NCI-H1930 (cell line): ENCODE data around the gene MCAT.
"Not testable (repeated sequence)": the region's sequence is repeated elsewhere in the genome, so short reads cannot be mapped to it uniquely, and the experiment has no call there.

Source experiments
- DNase-seq, 2 experiments: peaks; one replicate each; lab custom pipeline; 2025; lab: John Stamatoyannopoulos, UW

MCAT gene

DNA sequence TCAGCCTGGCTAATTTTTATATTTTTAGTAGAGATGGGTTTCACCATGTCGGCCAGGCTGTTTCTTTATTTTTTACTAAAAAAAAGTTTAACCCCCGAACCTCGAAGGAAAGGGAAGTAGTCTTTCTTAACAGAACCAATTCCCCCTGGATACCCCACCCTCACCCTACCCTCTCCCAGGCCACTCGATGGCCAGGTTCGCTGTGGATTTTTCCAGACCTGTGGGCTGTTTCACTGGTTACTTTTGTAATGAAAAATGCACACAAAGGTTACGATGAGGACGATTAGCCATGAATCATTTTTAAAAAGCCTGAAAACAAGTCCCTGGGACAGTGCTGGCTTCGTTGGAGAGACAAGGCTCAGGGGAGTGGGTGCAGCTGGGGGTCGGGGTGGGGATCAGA is 10.7 kb upstream of the MCAT start:
- no peak for DNase-seq

DNA sequence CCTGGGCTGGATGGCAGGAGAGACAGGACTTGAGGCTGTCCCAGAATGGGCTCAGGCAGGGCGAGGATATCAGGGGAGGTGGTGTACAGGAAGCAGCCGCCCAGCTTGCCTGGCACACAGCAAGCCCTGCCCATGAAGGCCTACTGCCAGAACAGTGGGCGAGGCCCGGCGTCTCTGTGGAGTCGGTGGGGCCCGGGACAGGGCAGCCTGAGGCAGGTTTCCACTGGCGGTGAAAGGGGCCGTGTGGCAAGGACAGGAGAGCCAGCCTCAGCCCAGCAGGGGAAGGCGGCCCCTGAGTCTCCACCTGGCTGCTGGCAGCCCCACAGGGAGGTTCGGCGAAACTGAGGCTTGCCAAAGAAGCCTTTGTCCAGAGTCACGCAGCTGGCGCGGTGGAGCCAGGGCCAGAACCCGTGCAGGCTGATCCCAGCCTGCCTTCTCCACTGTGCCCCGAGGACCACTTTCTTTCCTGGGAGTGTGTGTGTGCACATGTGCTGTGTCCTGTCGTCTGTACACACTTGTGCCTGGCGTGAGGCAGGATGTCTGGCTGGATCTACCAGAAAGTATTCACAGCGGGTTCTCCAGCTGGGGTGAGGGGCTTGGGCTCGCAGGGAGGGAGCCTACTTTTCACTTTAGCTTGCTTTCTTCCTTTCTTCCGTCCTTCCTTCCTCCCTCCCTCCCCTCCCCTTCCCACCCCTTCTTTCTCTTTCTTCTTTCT is 9.3 kb upstream of the MCAT start:
- DNase-seq, result no peak

DNA sequence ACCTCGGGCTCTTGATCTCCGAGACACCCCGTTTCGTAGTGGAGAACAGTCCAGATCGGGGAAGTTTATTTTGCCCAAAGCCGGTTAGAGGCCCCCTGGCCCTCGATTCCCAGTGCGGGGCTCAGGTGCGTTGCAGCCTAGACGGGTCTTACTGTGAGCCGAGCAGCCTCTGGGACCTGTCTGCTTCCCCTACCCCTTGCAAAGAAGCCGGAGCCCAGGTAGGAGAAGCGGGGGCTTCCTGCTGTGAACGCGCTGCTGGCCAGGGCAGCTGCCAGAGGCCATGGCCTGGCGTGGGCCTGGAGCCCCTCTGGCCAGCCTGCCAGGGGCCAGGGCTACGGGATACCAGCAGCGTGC is 8.8 kb upstream of the MCAT start:
- DNase-seq, result no peak

- DNase-seq, result peak in 1 of 2 experiments; percentile 11
Measured at GRCh38 chr22:43151251-43152002, 8.2 kb upstream of the MCAT start, which contains the start of gene TSPO. TSPO (plus strand) TSS chr22:43151559; CDS start chr22:43159239, 7,680 bp downstream.

DNA sequence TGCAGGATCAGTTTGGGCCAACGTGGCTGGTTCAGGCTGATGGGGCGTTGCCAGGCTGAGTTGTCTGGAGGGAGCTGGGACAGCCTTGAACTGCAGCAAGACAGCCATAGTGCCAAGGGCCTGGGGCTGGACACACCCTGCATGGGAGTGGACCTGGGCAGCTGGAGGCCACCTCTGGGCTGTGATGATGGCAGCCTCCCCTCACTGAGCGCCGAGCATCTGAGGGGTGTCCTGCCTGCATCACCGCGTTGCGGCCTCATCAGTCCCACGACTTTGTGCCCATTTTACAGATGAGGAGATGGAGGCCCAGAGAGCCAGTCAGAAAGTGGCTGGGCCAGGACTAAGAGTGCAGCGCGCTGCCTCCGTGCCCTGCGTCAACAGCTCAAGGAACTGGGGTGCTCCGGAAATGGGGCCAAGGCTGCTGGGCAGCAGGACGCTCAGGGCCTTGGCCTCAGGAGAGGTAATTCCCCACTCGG is 7.6 kb upstream of the MCAT start:
- DNase-seq, result no peak

GRCh38 chr22:43148581-43148980 is 5.4 kb upstream of the MCAT start:
- no peak for DNase-seq

GRCh38 chr22:43147821-43148220 is 4.6 kb upstream of the MCAT start:
- DNase-seq, result no peak

DNA sequence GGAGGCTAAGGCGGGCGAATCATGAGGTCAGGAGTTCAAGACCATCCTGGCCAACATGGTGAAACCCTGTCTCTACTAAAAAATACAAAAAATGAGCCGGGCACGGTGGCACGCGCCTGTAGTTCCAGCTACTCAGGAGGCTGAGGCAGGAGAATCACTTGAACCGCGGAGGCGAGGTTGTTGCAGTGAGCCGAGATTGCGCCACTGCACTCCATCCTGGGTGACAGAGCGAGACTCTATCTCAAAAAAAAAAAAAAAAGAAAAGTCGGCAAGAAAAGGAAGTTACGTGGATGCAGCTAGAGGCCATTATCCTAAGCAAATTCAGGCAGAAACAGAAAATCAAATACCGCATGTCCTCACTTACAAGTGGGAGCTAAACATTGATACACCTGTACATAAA is 3.1 kb upstream of the MCAT start:
- DNase-seq, result not testable (repeated sequence)

DNA sequence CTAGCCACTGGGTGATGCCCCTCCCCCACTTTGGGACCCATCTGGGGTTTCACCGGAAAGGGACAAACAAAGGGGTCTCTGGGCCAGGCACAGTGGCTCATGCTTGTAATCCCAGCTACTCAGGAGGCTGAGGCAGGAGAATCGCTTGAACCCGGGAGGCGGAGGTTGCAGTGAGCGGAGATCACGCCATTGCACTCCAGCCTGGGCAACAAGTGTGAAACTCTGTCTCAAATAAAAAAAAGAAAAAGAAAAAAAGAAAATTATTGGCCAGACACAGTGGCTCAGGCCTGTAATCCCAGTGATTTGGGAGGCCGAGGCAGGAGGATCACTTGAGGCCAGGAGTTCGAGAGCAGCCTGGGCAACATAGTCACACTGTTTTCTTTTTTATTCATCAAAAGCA is 2.2 kb upstream of the MCAT start:
- DNase-seq, result not testable (repeated sequence)

DNA sequence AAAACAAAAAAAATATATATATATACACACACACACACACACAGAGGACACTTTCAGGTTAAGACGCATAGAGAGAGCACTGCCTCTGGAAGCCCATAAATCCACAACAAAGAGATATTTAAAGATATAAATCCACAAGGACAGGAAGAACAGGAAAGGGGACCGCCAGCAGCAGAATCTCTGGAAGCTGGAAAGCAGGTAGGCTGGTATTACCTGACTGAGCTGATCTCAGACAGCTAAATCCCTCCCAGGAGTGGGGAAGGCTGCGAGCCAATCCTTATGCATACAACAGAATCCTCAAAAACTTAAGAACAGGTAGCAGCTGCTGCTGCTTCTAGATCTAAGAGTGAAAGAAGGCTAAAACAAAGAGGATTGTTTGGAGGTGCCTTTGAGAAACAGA is 1.8 kb upstream of the MCAT start:
- DNase-seq, result no peak

- DNase-seq, result no peak
Measured at GRCh38 chr22:43136801-43137200, 6.4 kb downstream of the MCAT start.

DNA sequence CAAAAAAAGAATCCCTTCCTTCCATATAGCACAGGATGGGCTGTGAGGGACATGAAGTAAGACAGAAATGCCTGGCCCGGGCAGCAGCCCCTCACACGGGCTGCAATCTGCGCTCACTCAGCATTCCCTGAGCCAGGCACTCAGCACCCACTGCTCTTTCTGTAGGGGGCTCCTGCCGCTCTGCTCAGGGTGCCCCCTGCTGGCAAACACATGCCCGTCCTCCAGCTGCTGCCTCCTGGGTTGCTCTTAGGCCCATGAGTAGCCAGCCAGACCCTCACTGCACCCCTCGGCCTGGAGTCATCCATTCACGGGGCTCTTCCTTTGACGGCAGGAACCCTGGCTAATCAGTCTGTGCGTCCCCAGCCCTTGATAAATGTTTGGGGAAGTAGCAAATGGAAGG is 6.9 kb downstream of the MCAT start:
- DNase-seq, result no peak

GRCh38 chr22:43135565-43135964 is 7.6 kb downstream of the MCAT start:
- no peak for DNase-seq

GRCh38 chr22:43134553-43134952 is 8.6 kb downstream of the MCAT start:
- no peak for DNase-seq

DNA sequence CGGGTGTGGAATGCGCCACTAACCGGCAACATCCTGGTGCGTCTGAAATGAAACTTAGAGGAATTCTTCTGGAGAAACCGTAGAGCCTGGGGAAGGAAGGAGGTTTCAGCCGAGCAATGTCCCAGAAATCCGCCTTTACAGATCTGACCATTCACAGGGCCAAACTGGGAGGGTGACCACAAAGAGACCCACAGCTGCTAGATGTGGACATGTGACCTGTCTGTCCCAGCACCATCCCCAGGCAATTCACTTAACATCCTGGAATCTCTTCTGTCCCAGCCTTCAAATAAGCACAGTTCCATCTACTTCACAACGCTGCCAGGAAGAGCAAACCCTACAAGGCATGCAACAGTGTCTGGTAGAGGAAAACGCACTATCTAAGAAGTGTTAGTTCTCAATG is 9.8 kb downstream of the MCAT start:
- no peak for DNase-seq

GRCh38 chr22:43131773-43132501 is 11.3 kb downstream of the MCAT start:
- no peak for DNase-seq

DNA sequence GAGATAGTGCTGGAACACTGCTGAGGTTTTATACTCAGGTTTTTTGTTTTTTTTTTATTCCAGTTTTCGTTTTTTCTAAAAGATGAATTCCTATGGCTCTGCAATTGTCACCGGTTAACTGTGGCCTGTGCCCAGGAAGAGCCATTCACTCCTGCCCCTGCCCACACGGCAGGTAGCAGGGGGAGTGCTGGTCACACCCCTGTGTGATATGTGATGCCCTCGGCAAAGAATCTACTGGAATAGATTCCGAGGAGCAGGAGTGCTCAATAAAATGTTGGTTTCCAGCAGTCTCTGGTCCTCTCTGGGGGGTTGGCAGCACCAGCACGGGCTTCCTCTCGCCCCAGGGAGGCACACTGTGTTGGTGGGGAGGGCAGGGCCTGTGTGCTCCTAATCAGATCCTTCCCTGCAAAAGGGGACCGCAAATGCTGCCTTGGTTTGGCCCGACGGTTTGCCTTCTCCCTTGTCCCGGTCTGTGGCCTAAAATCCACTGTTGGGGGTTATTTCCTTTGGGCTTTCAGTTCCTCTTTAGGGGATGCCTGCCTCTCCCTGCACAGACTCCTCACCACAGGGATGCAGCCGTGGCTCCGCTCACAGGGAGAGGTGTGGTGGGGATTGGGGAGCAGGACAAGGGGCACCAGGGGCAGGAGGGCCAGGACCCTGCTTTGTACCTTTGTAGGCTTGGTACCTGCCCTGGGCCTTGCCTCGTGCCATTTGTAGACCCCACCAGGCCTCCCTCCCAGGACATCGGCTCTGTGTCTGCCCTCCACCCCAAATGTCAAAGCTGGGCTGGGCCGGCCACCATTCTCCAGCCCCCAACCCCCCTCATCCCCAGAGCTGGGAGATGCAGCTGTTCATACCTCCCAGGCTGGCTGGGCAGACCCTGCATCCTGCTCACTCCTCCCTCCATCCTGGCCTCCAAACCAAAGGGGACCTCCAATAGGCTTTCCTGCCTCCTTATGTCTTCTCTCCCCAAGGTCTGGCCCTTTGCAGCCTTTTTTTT is 13.5 kb downstream of the MCAT start:
- no peak for DNase-seq

- peak; percentile 32 to 37 for DNase-seq
Measured at GRCh38 chr22:43128928-43129424, 14.2 kb downstream of the MCAT start.

GRCh38 chr22:43128116-43128515 is 15.1 kb downstream of the MCAT start:
- no peak for DNase-seq

DNA sequence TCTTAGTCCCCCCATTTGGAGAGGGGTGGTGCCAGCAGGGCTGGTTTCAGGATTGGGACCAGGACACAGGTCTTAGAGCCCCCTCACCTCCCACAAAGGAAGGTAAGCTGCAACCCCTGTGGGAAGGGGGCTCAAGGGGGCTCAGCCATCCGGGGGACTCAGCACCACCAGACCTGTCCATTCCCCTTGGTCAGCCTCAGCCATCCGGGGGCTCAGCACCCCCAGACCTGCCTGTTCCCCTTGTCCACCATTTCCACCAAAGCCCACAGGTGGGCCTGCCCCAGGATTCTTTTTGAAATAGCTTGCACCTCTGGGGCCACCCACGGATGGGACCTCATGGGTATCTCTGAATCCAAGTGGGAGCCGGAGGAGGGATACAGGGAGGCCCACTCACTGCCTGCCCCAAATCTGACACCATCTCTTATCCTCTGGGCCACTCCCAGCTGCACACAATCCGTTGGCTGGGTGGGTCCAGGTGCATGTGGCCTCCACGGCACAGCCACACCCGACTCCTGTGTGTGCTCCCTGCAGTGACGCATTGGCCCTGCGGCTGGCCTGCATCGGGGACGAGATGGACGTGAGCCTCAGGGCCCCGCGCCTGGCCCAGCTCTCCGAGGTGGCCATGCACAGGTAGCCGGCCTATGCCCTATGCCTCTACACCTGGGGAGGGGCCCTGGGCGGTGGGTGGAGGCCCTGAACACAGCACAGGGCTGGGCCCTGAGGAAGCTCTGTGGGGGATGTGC is 15.9 kb downstream of the MCAT start:
- no peak for DNase-seq
